GM21360 (cell line): ENCODE measurements around the gene DISC1.

Source experiments
- ATAC-seq: cut with Tn5 transposase; IDR thresholded peaks from one replicate; pipeline ENCODE4 v1.9.1; 2021; ENCODE audit warnings: mild to moderate bottlenecking, moderate library complexity; ENCODE audit not compliant: unreplicated experiment

The DISC1 gene

GRCh38 chr1:231921646-231922345, 295.2 kb downstream of the DISC1 start:
- no peak for ATAC-seq

- no peak for ATAC-seq
Measured at GRCh38 chr1:231923491-231924041, 297.0 kb downstream of the DISC1 start.

GRCh38 chr1:231924180-231924579, 297.6 kb downstream of the DISC1 start:
- no peak for ATAC-seq

GRCh38 chr1:231925864-231926263, 299.3 kb downstream of the DISC1 start:
- ATAC-seq, result no peak

GRCh38 chr1:231926340-231926739, 299.8 kb downstream of the DISC1 start:
- no peak for ATAC-seq

GRCh38 chr1:231926933-231927332, 300.3 kb downstream of the DISC1 start:
- no peak for ATAC-seq

GRCh38 chr1:231927431-231927830, 300.8 kb downstream of the DISC1 start:
- ATAC-seq, result no peak

GRCh38 chr1:231929311-231929710, 302.7 kb downstream of the DISC1 start:
- no peak for ATAC-seq

GRCh38 chr1:231930257-231930947, 303.8 kb downstream of the DISC1 start:
- ATAC-seq, result no peak

GRCh38 chr1:231931146-231931545, 304.6 kb downstream of the DISC1 start:
- ATAC-seq, result no peak

- no peak for ATAC-seq
Measured at GRCh38 chr1:231931846-231932454, 305.4 kb downstream of the DISC1 start.

- ATAC-seq, result no peak
Measured at GRCh38 chr1:231933711-231934626, 307.4 kb downstream of the DISC1 start.

GRCh38 chr1:231934797-231935196, 308.2 kb downstream of the DISC1 start:
- ATAC-seq, result no peak

- no peak for ATAC-seq
Measured at GRCh38 chr1:231935856-231936255, 309.3 kb downstream of the DISC1 start.

- ATAC-seq, result no peak
Measured at GRCh38 chr1:231936983-231937775, 310.6 kb downstream of the DISC1 start.

GRCh38 chr1:231938211-231938610, 311.6 kb downstream of the DISC1 start:
- no peak for ATAC-seq

GRCh38 chr1:231938711-231939110, 312.1 kb downstream of the DISC1 start:
- ATAC-seq, result no peak

- ATAC-seq, result no peak
Measured at GRCh38 chr1:231939118-231939517, 312.5 kb downstream of the DISC1 start.

- no peak for ATAC-seq
Measured at GRCh38 chr1:231940116-231940515, 313.5 kb downstream of the DISC1 start.

GRCh38 chr1:231940701-231941100, 314.1 kb downstream of the DISC1 start:
- no peak for ATAC-seq
